IMR-90 (cell line): ENCODE data around the gene PLXDC2. TPM values are rescaled to one million over a fixed set of nuclear protein-coding genes. Genes with fewer than 3 reads are reported as not detected.
"Not testable (repeated sequence)": the region's sequence is repeated elsewhere in the genome, so short reads cannot be mapped to it uniquely, and the experiment has no call there.

ENCODE experiments used
- ATAC-seq: fragments of 200-7000 bp; cut with Tn5 transposase; 2 replicates; pipeline ENCODE4 v1.9.1; 2020; ENCODE audit warnings: low read depth, mild to moderate bottlenecking, moderate library complexity
- BruUV-seq: library from RNA; stranded (reverse); fragments of 400-500 nt; replicated peaks from 2 replicates; lab custom pipeline; 2021; lab: Mats Ljungman, UMichigan
- CTCF ChIA-PET: fragments of 300-600 bp; formaldehyde crosslinking; extraction: SDS; loops from one replicate; lab custom pipeline; 2021; ENCODE audit warnings: antibody characterized with exemption; lab: Yijun Ruan, JAX
- POLR2A ChIA-PET: fragments of 300-600 bp; sonication (Branson Sonifier 250); formaldehyde crosslinking; loops from one replicate; lab custom pipeline; 2022; ENCODE audit warnings: antibody characterized with exemption; ENCODE audit not compliant: unreplicated experiment; lab: Charles Lee
- DNase-seq: peaks from one replicate; pipeline ENCODE4 v3.0.0; 2013
- H2AFZ ChIP-seq: replicated peaks from 2 replicates; pipeline ENCODE3; 2013; ENCODE audit warnings: low read length, mild to moderate bottlenecking; ENCODE audit not compliant: poor library complexity
- H2AK5ac ChIP-seq: 2 replicates; pipeline ENCODE4 v1.6.1; 2013; ENCODE audit warnings: low read depth, low read length, inconsistent platforms
- H2AK9ac ChIP-seq: replicated peaks from 2 replicates; pipeline ENCODE3; 2013; ENCODE audit warnings: mild to moderate bottlenecking, low read depth, low read length, moderate library complexity; ENCODE audit not compliant: poor library complexity
- H2BK120ac ChIP-seq: 2 replicates; pipeline ENCODE4 v1.6.1; 2013; ENCODE audit warnings: low read depth, low read length, inconsistent platforms
- H2BK15ac ChIP-seq: 3 replicates; pipeline ENCODE4 v1.6.1; 2013; ENCODE audit warnings: low read depth, low read length, inconsistent platforms
- H2BK20ac ChIP-seq: 2 replicates; pipeline ENCODE4 v1.6.1; 2013; ENCODE audit warnings: low read depth, mild to moderate bottlenecking, inconsistent platforms, low read length, moderate library complexity
- H2BK5ac ChIP-seq: 2 replicates; pipeline ENCODE4 v1.6.1; 2013; ENCODE audit warnings: mild to moderate bottlenecking, low read depth, low read length, inconsistent platforms; ENCODE audit not compliant: poor library complexity, severe bottlenecking
- H3K14ac ChIP-seq: replicated peaks from 2 replicates; pipeline ENCODE4 v1.6.1; 2013; ENCODE audit warnings: low read depth, low read length, inconsistent platforms
- H3K18ac ChIP-seq: 2 replicates; pipeline ENCODE4 v1.6.1; 2013; ENCODE audit warnings: low read depth, low read length, control low read depth
- H3K23ac ChIP-seq: 2 replicates; pipeline ENCODE4 v1.6.1; 2013; ENCODE audit warnings: low read depth, low read length, inconsistent platforms
- H3K27ac ChIP-seq: 2 replicates; pipeline ENCODE4 v1.5.1; 2013; ENCODE audit warnings: mild to moderate bottlenecking, control low read depth, low read length; ENCODE audit not compliant: insufficient read depth
- H3K27me3 ChIP-seq: 2 replicates; pipeline ENCODE4 v1.6.1; 2013; ENCODE audit warnings: low read length; ENCODE audit not compliant: control insufficient read depth, insufficient read depth
- H3K36me3 ChIP-seq: 2 replicates; pipeline ENCODE4 v1.6.1; 2013; ENCODE audit warnings: low read length, mixed read lengths; ENCODE audit not compliant: control insufficient read depth, insufficient read depth
- H3K4ac ChIP-seq: 2 replicates; pipeline ENCODE4 v1.6.1; 2013; ENCODE audit warnings: low read depth, low read length, inconsistent platforms
- H3K4me1 ChIP-seq: 2 replicates; pipeline ENCODE4 v1.6.1; 2013; ENCODE audit warnings: low read length, mixed read lengths; ENCODE audit not compliant: control insufficient read depth, insufficient read depth
- H3K4me2 ChIP-seq: 2 replicates; pipeline ENCODE4 v1.6.1; 2013; ENCODE audit warnings: low read depth, mild to moderate bottlenecking, control low read depth, low read length, moderate library complexity
- H3K4me3 ChIP-seq: 2 replicates; pipeline ENCODE4 v1.5.1; 2013; ENCODE audit warnings: low read depth, mild to moderate bottlenecking, control low read depth, low read length, moderate library complexity; ENCODE audit not compliant: insufficient read depth
- H3K56ac ChIP-seq: 2 replicates; pipeline ENCODE4 v1.6.1; 2013; ENCODE audit warnings: low read length, inconsistent platforms; ENCODE audit not compliant: insufficient read depth; ENCODE audit errors: extremely low read depth
- H3K79me1 ChIP-seq, 2 experiments: 2 replicates each; pipeline ENCODE4 v1.6.1; 2013; ENCODE audit warnings: low read length in 2 of 2, inconsistent platforms in 1 of 2, low read depth in 1 of 2
- H3K9ac ChIP-seq: 2 replicates; pipeline ENCODE4 v1.6.1; 2013; ENCODE audit warnings: low read depth, low read length, control low read depth
- H3K9me1 ChIP-seq: 2 replicates; pipeline ENCODE4 v1.6.1; 2013; ENCODE audit warnings: low read length, inconsistent platforms; ENCODE audit not compliant: insufficient read depth
- H3K9me3 ChIP-seq: 2 replicates; pipeline ENCODE4 v1.6.1; 2013; ENCODE audit warnings: low read length; ENCODE audit not compliant: control insufficient read depth, insufficient read depth
- H4K20me1 ChIP-seq: 2 replicates; pipeline ENCODE4 v1.6.1; 2013; ENCODE audit warnings: low read length, inconsistent platforms; ENCODE audit not compliant: insufficient read depth
- H4K5ac ChIP-seq: 2 replicates; pipeline ENCODE4 v1.6.1; 2013; ENCODE audit warnings: mild to moderate bottlenecking, low read depth, low read length, control low read depth
- H4K8ac ChIP-seq, 2 experiments: 2 replicates each; pipeline ENCODE4 v1.6.1; 2013; ENCODE audit warnings: low read depth in 2 of 2, low read length in 2 of 2, control low read depth in 1 of 2, inconsistent platforms in 1 of 2
- H4K91ac ChIP-seq: 2 replicates; pipeline ENCODE4 v1.6.1; 2013; ENCODE audit warnings: low read depth, low read length, inconsistent platforms; ENCODE audit not compliant: insufficient read depth
- WGBS, 2 experiments: methylation state at CpG; one replicate each; pipeline versions ENCODE4 v1.1.5 to v1.1.7; 2013; ENCODE audit warnings: missing lambda C conversion rate in 2 of 2; ENCODE audit not compliant: insufficient read length in 1 of 2; ENCODE audit errors: extremely low coverage in 2 of 2; 5-methylcytosine and 5-hydroxymethylcytosine counted together
- dilution Hi-C: fragments of 300-500 bp; cut with HindIII; formaldehyde crosslinking; loops from one replicate; pipeline ENCODE4 v1.14.3; 2018; ENCODE audit warnings: low sequenced_read_pairs; ENCODE audit not compliant: unreplicated experiment
- in situ Hi-C: fragments of 300-500 bp; cut with MboI; formaldehyde crosslinking; loops from 3 replicates; pipeline ENCODE4 v1.14.3; 2019; ENCODE audit warnings: low sequenced_read_pairs, inconsistent platforms, mixed read lengths
- intact Hi-C: fragments of 100-400 bp; cut with micrococcal nuclease; formaldehyde crosslinking; loops from 2 replicates; pipeline ENCODE4 v1.10.0; 2022
- polyA plus RNA-seq, 3 experiments: library from polyadenylated mRNA; depleted of rRNA; stranded (reverse); fragments of >200 nt; gene quantifications; 2 replicates each; pipeline ENCODE4 v1.2.3, GENCODE V29; 2012; ENCODE audit warnings: low replicate concordance in 1 of 3
- total RNA-seq: library from RNA; depleted of rRNA; stranded (reverse); fragments of >200 nt; gene quantifications from 2 replicates; pipeline ENCODE4 v1.2.3, GENCODE V29; 2012

PLXDC2 gene
- total and polyA plus RNA-seq, 2 of the 4 experiments (the other 2 are of a cell fraction): 3.2 to 6.1 TPM

GRCh38 chr10:20045100-20045499 is 228.9 kb downstream of the PLXDC2 start:
- H3K27ac ChIP-seq, H4K91ac ChIP-seq, in situ Hi-C loops, H3K79me1 ChIP-seq, H2AK9ac ChIP-seq, H3K9ac ChIP-seq, H3K56ac ChIP-seq, H4K8ac ChIP-seq, H2BK120ac ChIP-seq, H2BK20ac ChIP-seq, H3K4me1 ChIP-seq, H3K9me3 ChIP-seq, DNase-seq, H2AK5ac ChIP-seq, H3K14ac ChIP-seq, ATAC-seq, BruUV-seq, H2BK5ac ChIP-seq, H3K27me3 ChIP-seq, H3K4me2 ChIP-seq, intact Hi-C loops, H4K5ac ChIP-seq, H3K23ac ChIP-seq, H3K18ac ChIP-seq, dilution Hi-C loops, H3K36me3 ChIP-seq, H2AFZ ChIP-seq, H3K9me1 ChIP-seq, CTCF ChIA-PET, H3K4ac ChIP-seq, H4K20me1 ChIP-seq, H2BK15ac ChIP-seq, POLR2A ChIA-PET, H3K4me3 ChIP-seq: not testable (repeated sequence)
- no CpG with 5 or more reads among the region's 5 CpGs for WGBS, 2 experiments
